ENCODE data around the gene TRIM25.

TRIM25 gene

GRCh38 chr17:56876766-56877179, 37.1 kb downstream of the TRIM25 start:
- DNase-seq (ENCODE audit: low read depth) = no peak
- no peak overlapping the region for H3K4me3 ChIP-seq (ENCODE audit: control insufficient read depth, low read depth, low read length)
- TF ChIP-seq, protein P1, sequence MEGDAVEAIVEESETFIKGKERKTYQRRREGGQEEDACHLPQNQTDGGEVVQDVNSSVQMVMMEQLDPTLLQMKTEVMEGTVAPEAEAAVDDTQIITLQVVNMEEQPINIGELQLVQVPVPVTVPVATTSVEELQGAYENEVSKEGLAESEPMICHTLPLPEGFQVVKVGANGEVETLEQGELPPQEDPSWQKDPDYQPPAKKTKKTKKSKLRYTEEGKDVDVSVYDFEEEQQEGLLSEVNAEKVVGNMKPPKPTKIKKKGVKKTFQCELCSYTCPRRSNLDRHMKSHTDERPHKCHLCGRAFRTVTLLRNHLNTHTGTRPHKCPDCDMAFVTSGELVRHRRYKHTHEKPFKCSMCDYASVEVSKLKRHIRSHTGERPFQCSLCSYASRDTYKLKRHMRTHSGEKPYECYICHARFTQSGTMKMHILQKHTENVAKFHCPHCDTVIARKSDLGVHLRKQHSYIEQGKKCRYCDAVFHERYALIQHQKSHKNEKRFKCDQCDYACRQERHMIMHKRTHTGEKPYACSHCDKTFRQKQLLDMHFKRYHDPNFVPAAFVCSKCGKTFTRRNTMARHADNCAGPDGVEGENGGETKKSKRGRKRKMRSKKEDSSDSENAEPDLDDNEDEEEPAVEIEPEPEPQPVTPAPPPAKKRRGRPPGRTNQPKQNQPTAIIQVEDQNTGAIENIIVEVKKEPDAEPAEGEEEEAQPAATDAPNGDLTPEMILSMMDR (IDR thresholded peaks at IDR 0.05; ENCODE audit: control insufficient read depth, insufficient read depth, low read depth, low read length, missing control alignments) = no peak

- no peak overlapping the region for H3K4me3 ChIP-seq (ENCODE audit: control insufficient read depth, low read depth, low read length)
- no peak for DNase-seq (ENCODE audit: low read depth)
- TF ChIP-seq, protein P1 (IDR thresholded peaks at IDR 0.05; ENCODE audit: control insufficient read depth, insufficient read depth, low read depth, low read length, missing control alignments) = no peak
These were observed 43.7 kb downstream of the TRIM25 start for GRCh38 chr17:56870081-56870651.

- TF ChIP-seq, protein P1 (IDR thresholded peaks at IDR 0.05; ENCODE audit: control insufficient read depth, insufficient read depth, low read depth, low read length, missing control alignments) = no peak
- no peak overlapping the region for H3K4me3 ChIP-seq (ENCODE audit: control insufficient read depth, low read depth, low read length)
- no peak for DNase-seq (ENCODE audit: low read depth)
These were observed 45.1 kb downstream of the TRIM25 start for GRCh38 chr17:56868716-56869115.

GRCh38 chr17:56867948-56868376, 45.9 kb downstream of the TRIM25 start:
- no peak overlapping the region for H3K4me3 ChIP-seq (ENCODE audit: control insufficient read depth, low read depth, low read length)
- TF ChIP-seq, protein P1 (IDR thresholded peaks at IDR 0.05; ENCODE audit: control insufficient read depth, insufficient read depth, low read depth, low read length, missing control alignments) = no peak
- no peak for DNase-seq (ENCODE audit: low read depth)

DNA sequence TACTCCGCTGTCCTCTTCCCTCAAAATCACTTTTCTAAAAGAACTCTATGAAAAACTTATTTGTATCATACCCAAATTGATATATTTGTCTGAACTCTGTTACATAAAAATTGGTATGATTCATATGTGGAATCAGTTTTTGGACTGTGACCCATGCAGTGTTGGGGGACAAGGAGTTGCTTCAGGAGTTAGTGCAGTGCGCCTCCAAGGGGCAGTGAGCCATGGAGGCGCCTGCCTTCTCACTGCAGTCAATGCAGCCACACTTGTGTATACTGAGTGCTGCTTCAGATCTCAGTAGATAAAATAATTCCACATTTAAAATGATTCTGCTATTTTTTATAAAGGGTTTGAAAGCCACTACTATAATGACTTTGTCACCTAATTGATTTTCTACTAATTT, 47.4 kb downstream of the TRIM25 start:
- no peak overlapping the region for H3K4me3 ChIP-seq (ENCODE audit: control insufficient read depth, low read depth, low read length)
- no peak for DNase-seq (ENCODE audit: low read depth)
- TF ChIP-seq, protein P1 (IDR thresholded peaks at IDR 0.05; ENCODE audit: control insufficient read depth, insufficient read depth, low read depth, low read length, missing control alignments) = no peak

- no peak for DNase-seq (ENCODE audit: low read depth)
- TF ChIP-seq, protein P1 (IDR thresholded peaks at IDR 0.05; ENCODE audit: control insufficient read depth, insufficient read depth, low read depth, low read length, missing control alignments) = no peak
- no peak overlapping the region for H3K4me3 ChIP-seq (ENCODE audit: control insufficient read depth, low read depth, low read length)
These were observed 47.8 kb downstream of the TRIM25 start for GRCh38 chr17:56866076-56866475.

Measured in AG09309 (cell line).